ENCODE results near the gene FGF3. TPM values are rescaled to one million over a fixed set of nuclear protein-coding genes. Genes with fewer than 3 reads are reported as not detected.
"Not testable (repeated sequence)": the region's sequence is repeated elsewhere in the genome, so short reads cannot be mapped to it uniquely, and the experiment has no call there.

The FGF3 gene
- total RNA-seq, 2 experiments from 2014 or later, result not detected

- no peak for TF ChIP-seq CTCF (IDR thresholded peaks at IDR 0.05)
- POLR2A ChIA-PET, result no interaction called here
- Histone ChIP-seq H3K27ac (ENCODE audit: low read depth in 1 of 2, low read length in 2 of 2) (no peak overlapping the region), H3K4me1 (ENCODE audit: insufficient read depth, low read length) (no peaks in the 10 kb centered on the region), H3K4me3 (ENCODE audit: low read length) (no peak overlapping the region), H3K9me3 (ENCODE audit: control insufficient read depth in 1 of 2, insufficient read depth in 1 of 2, low read length in 2 of 2) (peaks cover 0 to 16% of the 10 kb centered on the region in 2 experiments), H3K36me3 (ENCODE audit: insufficient read depth, low read length) (no peaks in the 10 kb centered on the region), H3K27me3 (ENCODE audit: control insufficient read depth in 1 of 2, insufficient read depth in 2 of 2, low read length in 2 of 2) (peaks cover 6 to 14% of the 10 kb centered on the region in 2 experiments)
- ATAC-seq (ENCODE audit: poor library complexity) (no peak), DNase-seq (no peak)
- Mint-ChIP-seq H3K4me3 (no peak overlapping the region), H3K9me3 (no peaks in the 10 kb centered on the region), H3K27ac (no peak overlapping the region), H3K4me1 (ENCODE audit: low read depth) (no peaks in the 10 kb centered on the region), H3K27me3 (peaks cover 43% of the 10 kb centered on the region), H3K36me3 (ENCODE audit: low read depth) (no peaks in the 10 kb centered on the region)
- intact Hi-C loops (cut with DNase I, micrococcal nuclease), result no loop called here
- CTCF ChIA-PET, result no interaction called here
Measured at GRCh38 chr11:69765498-69765995, 53.7 kb downstream of the FGF3 start.

- Histone ChIP-seq H3K27me3 (ENCODE audit: control insufficient read depth in 1 of 2, insufficient read depth in 2 of 2, low read length in 2 of 2) (peaks cover 10 to 14% of the 10 kb centered on the region in 2 experiments), H3K9me3 (ENCODE audit: control insufficient read depth in 1 of 2, insufficient read depth in 1 of 2, low read length in 2 of 2) (peaks cover 0 to 16% of the 10 kb centered on the region in 2 experiments)
- H3K9me3 Mint-ChIP-seq; H3K36me3 ChIP-seq (ENCODE audit: insufficient read depth, low read length); ATAC-seq (ENCODE audit: poor library complexity); POLR2A ChIA-PET; CTCF ChIA-PET; H3K27ac Mint-ChIP-seq; H3K27ac ChIP-seq (ENCODE audit: low read depth in 1 of 2, low read length in 2 of 2); H3K4me3 Mint-ChIP-seq; H3K4me1 ChIP-seq (ENCODE audit: insufficient read depth, low read length); H3K36me3 Mint-ChIP-seq (ENCODE audit: low read depth); intact Hi-C loops (cut with DNase I, micrococcal nuclease); H3K4me3 ChIP-seq (ENCODE audit: low read length); H3K4me1 Mint-ChIP-seq (ENCODE audit: low read depth); DNase-seq: not testable (repeated sequence)
- H3K27me3 Mint-ChIP-seq, result peaks cover 38% of the 10 kb centered on the region
Measured at GRCh38 chr11:69764918-69765317, 54.3 kb downstream of the FGF3 start.

GRCh38 chr11:69760319-69760718 lies 58.9 kb downstream of the FGF3 start:
- Histone ChIP-seq H3K4me3 (ENCODE audit: low read length) (no peak overlapping the region), H3K27me3 (ENCODE audit: control insufficient read depth in 1 of 2, insufficient read depth in 2 of 2, low read length in 2 of 2) (peaks cover 7 to 14% of the 10 kb centered on the region in 2 experiments), H3K27ac (ENCODE audit: low read depth in 1 of 2, low read length in 2 of 2) (no peak overlapping the region), H3K9me3 (ENCODE audit: control insufficient read depth in 1 of 2, insufficient read depth in 1 of 2, low read length in 2 of 2) (peaks cover 6 to 34% of the 10 kb centered on the region in 2 experiments), H3K36me3 (ENCODE audit: insufficient read depth, low read length) (no peaks in the 10 kb centered on the region), H3K4me1 (ENCODE audit: insufficient read depth, low read length) (no peaks in the 10 kb centered on the region)
- CTCF ChIA-PET, result no interaction called here
- no peaks in the 10 kb centered on the region for H3K36me3 Mint-ChIP-seq (ENCODE audit: low read depth)
- DNase-seq (no peak), ATAC-seq (ENCODE audit: poor library complexity) (no peak)
- H3K27ac Mint-ChIP-seq, result no peak overlapping the region
- POLR2A ChIA-PET, result no interaction called here
- H3K27me3 Mint-ChIP-seq, result peaks cover 35% of the 10 kb centered on the region
- intact Hi-C loops (cut with DNase I, micrococcal nuclease), result no loop called here
- H3K4me3 Mint-ChIP-seq, result no peak overlapping the region
- no peaks in the 10 kb centered on the region for H3K4me1 Mint-ChIP-seq (ENCODE audit: low read depth)
- no peaks in the 10 kb centered on the region for H3K9me3 Mint-ChIP-seq
- no peak for TF ChIP-seq CTCF (IDR thresholded peaks at IDR 0.05)

Other genes with a start within 250 kb of the FGF3 start
- 1 to 10 TPM; 1.7 to 2.4 TPM for gene CCND1, start 178.3 kb downstream of the FGF3 start, total RNA-seq
- gene LTO1, start 144.1 kb downstream of the FGF3 start, total RNA-seq, result 10 to 100 TPM; 33.5 to 35.5 TPM
- not detected for gene FGF19, start 115.4 kb downstream of the FGF3 start, total RNA-seq
- not detected for gene FGF4, start 44.1 kb downstream of the FGF3 start, total RNA-seq

Data from CD4-positive, alpha-beta T cell (primary cell).